Heart left ventricle (tissue), 13 donors: ENCODE data around the gene CD151.

ENCODE experiments used
- CTCF ChIP-seq, 12 donors: fragments of 200-600 bp; sonication (generic) in 4 of 12; IDR thresholded peaks; one replicate each; pipeline versions ENCODE4 v1.5.0 to v1.8.0; 2018 to 2022; ENCODE audit warnings: antibody characterized with exemption in 12 of 12, mild to moderate bottlenecking in 5 of 12
- POLR2A ChIP-seq, 2 donors: fragments of 450-650 bp; IDR thresholded peaks; one replicate each; pipeline ENCODE4 v1.6.1; 2017; ENCODE audit warnings: antibody characterized with exemption in 2 of 2, mild to moderate bottlenecking in 2 of 2, moderate library complexity in 2 of 2
- donor health status: ischemic (EF 13 %, LVEDD 7.1; RV severe dilation, severe dysfunction).
- donor health status: DM: no; HTN: yes; CAD: no.
- donor health status: DM: no; HTN: no; CAD: no.
- donor health status: ischemic (EF 25% LVEDD 6.9; RV normal size, moderate dysfunction).
- donor health status: ischemic (EF 25% LVEDD 5.7; RV mildly dilated, moderate dysfunction).
- donor health status: ischemic (EF 35%, LVEDD 5.7; RV mildly dilated, moderate dysfunction).
- donor health status: nonischemic (EF 11% LVEDD 7.7; RV severe dilation, severe dysfunction).
- donor health status: DM: yes; HTN: yes; CAD: no.
- donor health status: PGD.
- donor health status: ischemic (EF 29% LVEDD 5.4; RV normal size, mild dysfunction).
- donor health status: nonischemic (EF 23%, LVEDD 6.1; RV moderate dilation, normal function).

- TF ChIP-seq POLR2A (IDR thresholded peaks at IDR 0.05): no peak
- no peak for TF ChIP-seq CTCF (IDR thresholded peaks at IDR 0.05)
Measured at GRCh38 chr11:863023-863909, 30.5 kb downstream of the CD151 start.
